Measurements from ENCODE around the gene F10.

GRCh38 chr13:113157206-113157928 is 34.8 kb downstream of the F10 start:
- TF ChIP-seq CTCF (IDR thresholded peaks at IDR 0.05): no peak
- TF ChIP-seq POLR2A (IDR thresholded peaks at IDR 0.05): no peak
